ENCODE measurements around the gene KLRF2.

KLRF2 gene

GRCh38 chr12:9881246-9881645 lies at the start of gene KLRF2:
Gene KLRF2 (plus strand): TSS chr12:9881489. CDS start chr12:9881596, 107 bp downstream.
- no peak for TF ChIP-seq CTCF (IDR thresholded peaks at IDR 0.05)

DNA sequence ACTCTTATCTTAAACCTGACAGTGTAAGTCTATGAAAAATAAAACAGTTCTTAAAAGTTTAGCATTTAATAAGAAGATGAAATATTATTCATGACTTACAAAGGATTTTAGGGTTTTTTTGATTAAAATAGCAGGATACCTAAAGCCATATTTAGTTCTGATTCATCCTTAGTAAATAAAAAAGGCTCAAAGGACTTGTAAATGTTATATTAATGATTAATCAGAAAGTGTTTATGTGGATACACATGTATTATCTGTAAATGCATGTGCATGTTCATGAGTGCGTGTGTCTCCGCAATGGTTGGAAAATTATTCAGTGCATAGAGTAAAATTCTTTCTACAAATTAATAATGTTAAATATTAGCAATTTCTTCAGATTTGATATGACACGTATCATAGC lies 49.6 kb upstream of the KLRF2 start:
- no peak for TF ChIP-seq CTCF (IDR thresholded peaks at IDR 0.05)

GRCh38 chr12:9843407-9843806 lies 37.9 kb upstream of the KLRF2 start:
- TF ChIP-seq CTCF (IDR thresholded peaks at IDR 0.05): no peak

- TF ChIP-seq CTCF (IDR thresholded peaks at IDR 0.05): no peak
These were observed 32.4 kb upstream of the KLRF2 start for GRCh38 chr12:9848899-9849298.

GRCh38 chr12:9851050-9851449 lies 30.2 kb upstream of the KLRF2 start:
- TF ChIP-seq CTCF (IDR thresholded peaks at IDR 0.05): no peak

DNA sequence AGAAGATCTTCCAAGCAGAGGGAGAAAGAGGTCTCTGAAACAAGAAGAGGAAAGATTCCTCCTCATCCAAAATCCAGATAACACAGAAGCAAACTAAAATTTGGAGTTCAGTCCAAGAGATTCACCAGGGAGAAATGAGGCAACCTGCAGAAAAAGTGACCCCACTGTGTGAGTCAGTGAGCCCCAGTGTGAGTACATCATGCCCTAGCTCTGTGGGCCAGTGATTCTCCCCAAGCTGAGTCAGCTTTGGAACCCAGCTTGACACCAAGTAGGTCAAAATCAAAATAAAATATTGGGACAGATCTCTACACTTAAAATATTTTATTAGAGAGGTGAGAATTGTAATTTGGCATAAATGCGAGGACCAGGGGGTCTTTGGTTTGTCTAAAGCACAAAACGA lies 29.4 kb upstream of the KLRF2 start:
- no peak for TF ChIP-seq CTCF (IDR thresholded peaks at IDR 0.05)

DNA sequence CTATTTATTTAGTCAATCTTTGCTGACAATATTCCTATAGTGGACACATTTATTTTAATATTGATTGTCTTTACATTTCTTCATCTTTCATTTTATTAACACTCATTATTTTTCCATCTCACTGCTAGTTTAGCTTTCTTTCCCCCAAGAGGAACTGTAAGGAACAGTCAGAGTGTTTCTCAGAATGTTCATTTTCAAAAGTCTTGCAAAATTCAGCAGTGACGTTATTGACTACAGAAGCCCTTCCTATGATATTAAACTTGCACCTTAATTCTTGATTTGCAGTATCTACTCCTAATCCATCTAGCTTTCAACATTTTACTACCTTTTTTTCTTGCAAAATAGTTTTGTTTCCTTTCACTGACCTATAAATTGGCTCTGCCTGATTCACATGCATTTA lies 25.1 kb upstream of the KLRF2 start:
- TF ChIP-seq CTCF (IDR thresholded peaks at IDR 0.05): no peak

DNA sequence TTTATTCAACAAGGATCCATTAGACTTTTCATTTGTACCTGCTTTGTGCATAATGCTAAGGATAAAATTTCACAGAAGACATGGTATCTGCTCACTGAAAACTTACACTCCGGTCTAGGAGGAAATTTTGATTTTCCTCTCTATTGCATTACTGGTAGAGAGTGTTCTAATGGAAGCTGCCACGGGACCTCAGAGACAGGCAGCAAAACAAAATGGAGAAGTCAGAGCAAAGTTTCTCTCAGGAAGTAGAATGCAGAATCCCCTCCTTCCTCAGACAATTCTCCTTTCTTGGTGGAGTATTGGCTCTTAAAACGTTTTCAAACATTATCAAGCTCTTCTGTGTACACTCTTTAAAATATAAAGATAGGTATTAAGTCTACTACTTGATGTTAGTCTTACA lies 24.4 kb upstream of the KLRF2 start:
- no peak for TF ChIP-seq CTCF (IDR thresholded peaks at IDR 0.05)
